Endothelial cell of umbilical vein (primary cell): ENCODE measurements around the gene TMEM252. TPM values are rescaled to one million over a fixed set of nuclear protein-coding genes. Genes with fewer than 3 reads are reported as not detected.

Source experiments
- BruUV-seq: library from RNA; stranded (reverse); fragments of 400-500 nt; replicated peaks from 2 replicates; lab custom pipeline; 2021; lab: Mats Ljungman, UMichigan
- CTCF ChIA-PET: fragments of 300-600, 350-600 bp; sonication (Branson Sonifier 250); formaldehyde crosslinking; loops from one replicate; lab custom pipeline; 2021; ENCODE audit warnings: antibody characterized with exemption, inconsistent platforms; lab: Charles Lee
- POLR2A ChIA-PET: fragments of 300-600, 350-600 bp; sonication (Branson Sonifier 250); formaldehyde crosslinking; loops from one replicate; lab custom pipeline; 2021; ENCODE audit warnings: antibody characterized with exemption, inconsistent platforms; lab: Charles Lee
- DNase-seq: peaks from one replicate; pipeline ENCODE4 v3.0.0-alpha.2; 2011; ENCODE audit warnings: low read depth, low spot score
- FAIRE-seq: peaks from 2 replicates; lab custom pipeline; 2011; peaks lifted over from hg19 to GRCh38; lab: Jason Lieb, UNC
- H2AFZ ChIP-seq: 2 replicates; pipeline ENCODE4 v1.6.0; 2012; ENCODE audit warnings: low read depth, low read length, control low read depth, inconsistent platforms
- H3K27ac ChIP-seq: 2 replicates; pipeline ENCODE4 v1.5.1; 2011; ENCODE audit warnings: low read depth, mild to moderate bottlenecking, control low read depth, low read length, moderate library complexity; ENCODE audit not compliant: insufficient read depth
- H3K27me3 ChIP-seq, 2 experiments: 2 replicates each; pipeline versions ENCODE4 v1.6.0 to v1.6.1; 2011; ENCODE audit warnings: low read length in 2 of 2, mixed read lengths in 1 of 2; ENCODE audit not compliant: control insufficient read depth in 2 of 2, insufficient read depth in 2 of 2
- H3K36me3 ChIP-seq, 2 experiments: 2 replicates in 1 of 2; 3 replicates in 1 of 2; pipeline ENCODE4 v1.5.1; 2011; ENCODE audit warnings: low read length in 2 of 2, mild to moderate bottlenecking in 1 of 2, moderate library complexity in 1 of 2; ENCODE audit not compliant: control insufficient read depth in 2 of 2, insufficient read depth in 2 of 2; ENCODE audit errors: extremely low read depth in 1 of 2
- H3K4me1 ChIP-seq: 3 replicates; pipeline ENCODE4 v1.5.1; 2011; ENCODE audit warnings: mild to moderate bottlenecking, low read length; ENCODE audit not compliant: control insufficient read depth, insufficient read depth; ENCODE audit errors: extremely low read depth
- H3K4me2 ChIP-seq: 2 replicates; pipeline ENCODE4 v1.6.1; 2011; ENCODE audit warnings: low read length, control low read depth, mixed read lengths; ENCODE audit not compliant: insufficient read depth
- H3K4me3 ChIP-seq, 3 experiments: fragments of 200-600 bp in 1 of 3; sonication (generic), shearing (Covaris generic) in 1 of 3; replicated peaks in 1 of 3; 2 replicates each; pipeline ENCODE4 v1.5.1; 2011 to 2016; ENCODE audit warnings: control low read depth in 3 of 3, low read length in 3 of 3, mild to moderate bottlenecking in 2 of 3, inconsistent platforms in 1 of 3, low read depth in 1 of 3, moderate library complexity in 1 of 3; ENCODE audit not compliant: insufficient read depth in 1 of 3
- H3K79me2 ChIP-seq: 2 replicates; pipeline ENCODE4 v1.6.0; 2012; ENCODE audit warnings: low read length, inconsistent platforms; ENCODE audit not compliant: control insufficient read depth, insufficient read depth
- H3K9ac ChIP-seq: replicated peaks from 2 replicates; pipeline ENCODE3; 2011; ENCODE audit warnings: low read length, control low read depth; ENCODE audit not compliant: insufficient read depth; ENCODE audit errors: extremely low read depth
- H3K9me1 ChIP-seq: replicated peaks from 3 replicates; pipeline ENCODE4 v1.6.0; 2011; ENCODE audit warnings: mild to moderate bottlenecking, low read length; ENCODE audit not compliant: control insufficient read depth, insufficient read depth; ENCODE audit errors: extremely low read depth
- H3K9me3 ChIP-seq: replicated peaks from 2 replicates; pipeline ENCODE4 v1.5.1; 2012; ENCODE audit warnings: low read length, inconsistent platforms; ENCODE audit not compliant: control insufficient read depth, insufficient read depth
- H4K20me1 ChIP-seq: replicated peaks from 2 replicates; pipeline ENCODE3; 2011; ENCODE audit warnings: mild to moderate bottlenecking, low read length; ENCODE audit not compliant: control insufficient read depth, insufficient read depth; ENCODE audit errors: extremely low read depth
- EZH2 ChIP-seq: IDR thresholded peaks from 2 replicates; pipeline ENCODE4 v1.6.1; 2012; ENCODE audit warnings: borderline replicate concordance, low read depth, mild to moderate bottlenecking, moderate library complexity, low read length, inconsistent platforms; ENCODE audit not compliant: severe bottlenecking
- FOS ChIP-seq: IDR thresholded peaks from 2 replicates; pipeline ENCODE4 v1.6.1; 2011; ENCODE audit warnings: mild to moderate bottlenecking, low read length, moderate library complexity, borderline replicate concordance; ENCODE audit not compliant: insufficient read depth
- GATA2 ChIP-seq: IDR thresholded peaks from 2 replicates; pipeline ENCODE4 v1.7.0; 2011; ENCODE audit warnings: low read depth, mild to moderate bottlenecking, moderate library complexity, mixed read lengths, low read length; ENCODE audit not compliant: insufficient read length, insufficient read depth
- JUN ChIP-seq: IDR thresholded peaks from 2 replicates; pipeline ENCODE4 v1.6.1; 2011; ENCODE audit warnings: borderline replicate concordance, low read depth; ENCODE audit not compliant: insufficient read length, insufficient read depth
- MYC ChIP-seq: IDR thresholded peaks from one replicate; pipeline ENCODE4 v1.6.1; 2011; ENCODE audit warnings: mild to moderate bottlenecking, low read depth, low read length
- POLR2A ChIP-seq: IDR thresholded peaks from 2 replicates; pipeline ENCODE4 v1.6.1; 2012; ENCODE audit warnings: low read depth, mild to moderate bottlenecking, control low read depth, low read length
- POLR2AphosphoS5 ChIP-seq: IDR thresholded peaks from 2 replicates; pipeline ENCODE4 v1.6.1; 2012; ENCODE audit warnings: low read depth, mild to moderate bottlenecking, control low read depth, low read length, moderate library complexity; ENCODE audit not compliant: insufficient read depth
- dilution Hi-C: fragments of 300-500 bp; cut with MboI; formaldehyde crosslinking; loops from one replicate; pipeline ENCODE4 v1.15.0; 2019; ENCODE audit warnings: low sequenced_read_pairs; ENCODE audit not compliant: extremely low pct_ligation_motif_present
- intact Hi-C: fragments of 100-400 bp; cut with micrococcal nuclease; formaldehyde crosslinking; loops from one replicate; pipeline ENCODE4 v1.10.0; 2022
- polyA plus RNA-seq, 4 experiments: library from polyadenylated mRNA; depleted of rRNA in 3 of 4; stranded (reverse) in 3 of 4; unstranded in 1 of 4; fragments of >200 nt; gene quantifications; 2 replicates each; pipeline versions ENCODE4 v1.2.1 to v1.2.3, GENCODE V29; 2011 to 2012; ENCODE audit warnings: missing spikeins in 1 of 4
- total RNA-seq: library from RNA; stranded (reverse); gene quantifications from 2 replicates; pipeline ENCODE4 v1.2.3, GENCODE V29; 2021
- TF ChIP-seq, protein P1 (sequence below), 2 donors: IDR thresholded peaks; 1 replicate in 1 of 2; 2 replicates in 1 of 2; pipeline ENCODE4 v1.5.1; 2011; ENCODE audit warnings: low read length in 2 of 2, mild to moderate bottlenecking in 2 of 2, moderate library complexity in 2 of 2, control low read depth in 1 of 2, inconsistent platforms in 1 of 2, low read depth in 1 of 2; ENCODE audit not compliant: insufficient read depth in 1 of 2; ENCODE audit errors: extremely low read depth in 1 of 2
- TF ChIP-seq, protein P2 (sequence below): IDR thresholded peaks from 2 replicates; pipeline ENCODE4 v1.6.1; 2011; ENCODE audit not compliant: insufficient read depth, insufficient read length

The TMEM252 gene
- total and polyA plus RNA-seq, 2 donors (not counting 3 experiments of a cell fraction or from before 2014, with no cell fraction given): not detected

DNA sequence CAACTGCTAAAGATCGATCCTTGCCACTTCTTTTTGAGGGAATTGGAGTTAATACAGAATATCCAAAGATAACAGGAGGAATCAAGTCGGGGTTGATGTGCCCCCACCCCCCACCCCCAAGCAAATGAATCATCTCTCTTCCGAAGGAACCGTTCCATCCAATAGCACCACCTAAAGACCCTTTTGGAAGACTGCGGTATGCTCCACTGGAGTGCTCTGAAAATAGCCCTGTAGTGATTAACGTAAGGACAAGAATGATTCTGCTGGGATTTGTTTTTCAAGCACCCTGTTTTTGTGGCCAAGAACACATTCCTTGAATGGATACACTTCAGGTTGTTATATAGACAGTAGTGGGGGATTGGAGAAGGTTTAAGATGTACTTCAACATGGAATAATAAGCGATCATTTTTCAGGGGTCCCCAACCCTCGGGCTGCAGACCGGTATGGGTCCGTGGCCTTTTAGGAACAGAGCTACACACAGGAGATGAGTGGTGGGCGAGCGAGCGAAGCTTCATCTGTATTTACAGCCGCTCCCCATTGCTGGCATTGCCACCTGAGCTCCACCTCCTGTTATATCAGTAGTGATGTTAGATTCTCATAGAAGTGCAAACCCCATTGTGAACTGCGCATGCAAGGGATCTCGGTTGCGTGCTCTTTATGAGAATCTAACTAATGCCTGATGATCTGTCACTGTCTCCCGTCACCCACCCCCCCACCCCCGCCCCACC, 44.5 kb upstream of the TMEM252 start:
- FAIRE-seq (no peak), DNase-seq (no peak)
- H3K4me2 ChIP-seq: no peak overlapping the region
- TF ChIP-seq, protein P1, sequence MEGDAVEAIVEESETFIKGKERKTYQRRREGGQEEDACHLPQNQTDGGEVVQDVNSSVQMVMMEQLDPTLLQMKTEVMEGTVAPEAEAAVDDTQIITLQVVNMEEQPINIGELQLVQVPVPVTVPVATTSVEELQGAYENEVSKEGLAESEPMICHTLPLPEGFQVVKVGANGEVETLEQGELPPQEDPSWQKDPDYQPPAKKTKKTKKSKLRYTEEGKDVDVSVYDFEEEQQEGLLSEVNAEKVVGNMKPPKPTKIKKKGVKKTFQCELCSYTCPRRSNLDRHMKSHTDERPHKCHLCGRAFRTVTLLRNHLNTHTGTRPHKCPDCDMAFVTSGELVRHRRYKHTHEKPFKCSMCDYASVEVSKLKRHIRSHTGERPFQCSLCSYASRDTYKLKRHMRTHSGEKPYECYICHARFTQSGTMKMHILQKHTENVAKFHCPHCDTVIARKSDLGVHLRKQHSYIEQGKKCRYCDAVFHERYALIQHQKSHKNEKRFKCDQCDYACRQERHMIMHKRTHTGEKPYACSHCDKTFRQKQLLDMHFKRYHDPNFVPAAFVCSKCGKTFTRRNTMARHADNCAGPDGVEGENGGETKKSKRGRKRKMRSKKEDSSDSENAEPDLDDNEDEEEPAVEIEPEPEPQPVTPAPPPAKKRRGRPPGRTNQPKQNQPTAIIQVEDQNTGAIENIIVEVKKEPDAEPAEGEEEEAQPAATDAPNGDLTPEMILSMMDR (IDR thresholded peaks at IDR 0.05; ENCODE audit: extremely low read depth in 1 of 2, insufficient read depth in 1 of 2, low read depth in 1 of 2, low read length in 2 of 2): no peak
- TF ChIP-seq POLR2A (no peak), POLR2AphosphoS5 (no peak), JUN (no peak), EZH2 (no peak), FOS (no peak), GATA2 (no peak), MYC (no peak)
- TF ChIP-seq, protein P2, sequence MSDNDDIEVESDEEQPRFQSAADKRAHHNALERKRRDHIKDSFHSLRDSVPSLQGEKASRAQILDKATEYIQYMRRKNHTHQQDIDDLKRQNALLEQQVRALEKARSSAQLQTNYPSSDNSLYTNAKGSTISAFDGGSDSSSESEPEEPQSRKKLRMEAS: no peak
- dilution Hi-C loops: no loop called here
- no peaks in the 10 kb centered on the region for H3K9me3 ChIP-seq
- no peaks in the 10 kb centered on the region for H3K79me2 ChIP-seq
- H4K20me1 ChIP-seq: no peaks in the 10 kb centered on the region
- POLR2A ChIA-PET: no interaction called here
- H3K27ac ChIP-seq: no peak overlapping the region
- no peak overlapping the region for H3K4me3 ChIP-seq
- H3K9ac ChIP-seq: no peak overlapping the region
- H2AFZ ChIP-seq: no peak overlapping the region
- H3K4me1 ChIP-seq: no peaks in the 10 kb centered on the region
- intact Hi-C loops: no loop called here
- H3K27me3 ChIP-seq: no peaks in the 10 kb centered on the region
- no peaks in the 10 kb centered on the region for H3K36me3 ChIP-seq
- BruUV-seq: no TSS peak
- H3K9me1 ChIP-seq: no peaks in the 10 kb centered on the region
- CTCF ChIA-PET: interaction anchor here (0.5 to 2.6 kb wide), 5 partner anchors 9 to 414 kb away, joined by 3 to 47 read pairs (median 4); no protein-coding TSS in a partner anchor
